Occipital lobe (tissue), 2 donors: Measurements from ENCODE around the gene NEURL1. TPM values are rescaled to one million over a fixed set of nuclear protein-coding genes. Genes with fewer than 3 reads are reported as not detected.
"Not testable (repeated sequence)": the region's sequence is repeated elsewhere in the genome, so short reads cannot be mapped to it uniquely, and the experiment has no call there.

Experiments used
- DNase-seq: peaks from one replicate; lab custom pipeline; 2025; lab: John Stamatoyannopoulos, UW
- total RNA-seq: library from RNA; depleted of rRNA; stranded (reverse); fragments of >200 nt; gene quantifications from one replicate; pipeline ENCODE4 v1.2.3, GENCODE V29; 2014

The NEURL1 gene
- total RNA-seq, 1 donor from 2014 or later = 25.1 TPM

GRCh38 chr10:103620891-103621782 lies 127.6 kb downstream of the NEURL1 start:
- no peak for DNase-seq

GRCh38 chr10:103621783-103622125 lies 128.2 kb downstream of the NEURL1 start:
- DNase-seq = no peak

- DNase-seq = no peak
These were observed 128.8 kb downstream of the NEURL1 start for GRCh38 chr10:103622286-103622685.

- no peak for DNase-seq
These were observed 129.6 kb downstream of the NEURL1 start for GRCh38 chr10:103622935-103623574.

- no peak for DNase-seq
These were observed 132.7 kb downstream of the NEURL1 start for GRCh38 chr10:103626178-103626577.

- no peak for DNase-seq
These were observed 133.8 kb downstream of the NEURL1 start for GRCh38 chr10:103627111-103627892.

- DNase-seq = no peak
These were observed 134.4 kb downstream of the NEURL1 start for GRCh38 chr10:103627893-103628292.

- no peak for DNase-seq
These were observed 136.1 kb downstream of the NEURL1 start for GRCh38 chr10:103629581-103629980.

GRCh38 chr10:103630156-103630555 lies 136.7 kb downstream of the NEURL1 start:
- DNase-seq = no peak

- no peak for DNase-seq
These were observed 138.7 kb downstream of the NEURL1 start for GRCh38 chr10:103632247-103632642.

- DNase-seq = not testable (repeated sequence)
These were observed 139.4 kb downstream of the NEURL1 start for GRCh38 chr10:103632871-103633270.

- DNase-seq = no peak
These were observed 140.3 kb downstream of the NEURL1 start for GRCh38 chr10:103633846-103634245.

GRCh38 chr10:103635580-103635979 lies 142.1 kb downstream of the NEURL1 start:
- no peak for DNase-seq

- DNase-seq = no peak
These were observed 143.0 kb downstream of the NEURL1 start for GRCh38 chr10:103636492-103636891.

- DNase-seq = no peak
These were observed 143.5 kb downstream of the NEURL1 start for GRCh38 chr10:103637011-103637410.

- no peak for DNase-seq
These were observed 144.5 kb downstream of the NEURL1 start for GRCh38 chr10:103637927-103638557.

GRCh38 chr10:103638948-103639347 lies 145.4 kb downstream of the NEURL1 start:
- no peak for DNase-seq

- no peak for DNase-seq
These were observed 147.1 kb downstream of the NEURL1 start for GRCh38 chr10:103640436-103641181.

GRCh38 chr10:103641326-103641725 lies 147.8 kb downstream of the NEURL1 start:
- no peak for DNase-seq
